Smooth muscle cell of the brain vasculature (primary cell): ENCODE measurements around the gene SLC39A2.
"Not testable (repeated sequence)": the region's sequence is repeated elsewhere in the genome, so short reads cannot be mapped to it uniquely, and the experiment has no call there.

ENCODE experiments used
- DNase-seq: peaks from one replicate; pipeline ENCODE4 v3.0.0-alpha.2; 2012; ENCODE audit warnings: low read depth, low spot score

The SLC39A2 gene

DNA sequence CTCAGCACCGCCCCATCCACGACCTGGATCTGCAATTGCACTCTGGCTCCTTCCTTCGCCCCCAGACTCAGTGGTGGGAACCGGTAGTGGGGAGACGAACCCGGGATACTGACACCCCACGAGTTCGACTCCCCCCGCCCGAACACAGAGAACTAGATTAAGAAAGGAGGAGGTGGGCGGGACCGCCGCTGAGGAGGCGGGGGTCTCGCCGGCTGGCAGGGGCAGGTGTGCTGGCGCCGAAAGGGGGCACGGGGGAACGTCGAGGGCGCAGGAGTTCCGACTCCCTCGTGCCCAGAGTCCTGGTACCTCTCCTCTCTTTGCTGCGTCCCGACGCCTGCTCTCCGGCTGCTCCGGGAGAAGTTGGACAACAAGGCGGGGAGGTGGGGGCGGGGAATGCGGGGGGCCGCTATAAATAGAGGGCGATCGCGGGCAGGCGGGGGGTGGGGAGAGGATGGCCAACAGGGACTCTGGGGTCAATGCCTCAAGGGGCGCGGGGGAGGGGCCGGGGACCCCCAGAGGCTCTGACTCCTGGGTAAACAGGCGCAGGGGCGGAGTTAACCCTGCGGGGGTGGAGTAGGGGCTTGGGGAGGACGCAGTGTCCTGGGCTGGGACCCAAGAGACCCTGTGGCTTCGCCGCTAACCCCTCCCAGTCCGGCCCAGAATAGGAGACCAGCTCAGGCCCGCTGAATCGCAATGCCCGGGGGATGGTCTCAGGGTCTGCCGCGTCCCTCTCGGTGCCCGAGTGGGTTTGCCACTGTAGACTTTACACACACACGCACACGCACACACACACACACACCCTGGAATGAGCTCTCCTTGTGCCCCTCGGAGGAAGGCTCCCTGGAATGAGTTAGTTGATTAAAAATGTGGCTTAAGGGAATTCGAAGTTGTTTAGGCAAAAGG is 26.5 kb downstream of the SLC39A2 start:
- DNase-seq = no peak

DNA sequence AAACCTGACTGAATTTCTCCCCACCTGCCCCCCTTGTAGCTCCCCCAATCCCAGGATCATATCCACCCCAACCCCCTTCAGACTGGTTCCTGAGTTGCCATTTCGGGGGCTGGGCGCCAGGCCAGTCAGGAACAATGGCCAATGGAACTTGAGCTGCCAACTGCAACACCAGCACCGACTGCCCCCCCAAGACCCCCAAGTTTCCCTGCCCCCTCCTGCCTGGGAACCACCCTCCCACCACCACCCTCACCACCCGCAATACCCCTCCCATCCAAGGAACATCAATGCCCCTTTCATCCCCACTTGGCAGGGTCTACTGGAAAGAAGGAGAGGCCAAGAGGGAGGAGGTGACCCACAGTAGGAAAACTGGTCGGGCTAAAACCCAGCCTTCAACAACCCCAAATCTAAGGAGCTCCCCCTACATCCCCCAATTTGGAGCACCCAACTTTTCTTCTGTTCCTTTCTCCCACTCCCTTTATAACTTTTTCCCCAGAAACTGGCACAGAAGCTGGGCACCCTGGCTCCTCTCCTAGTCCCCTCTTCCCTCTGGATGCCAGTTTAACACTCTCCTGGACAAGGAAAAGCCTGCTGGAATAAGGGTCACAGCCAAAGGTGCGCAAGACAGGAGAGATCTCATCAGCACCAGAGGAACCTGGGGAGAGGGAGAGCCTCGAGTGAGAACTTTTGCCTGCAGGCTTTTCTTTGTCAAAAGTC is 27.3 kb downstream of the SLC39A2 start:
- DNase-seq = no peak

DNA sequence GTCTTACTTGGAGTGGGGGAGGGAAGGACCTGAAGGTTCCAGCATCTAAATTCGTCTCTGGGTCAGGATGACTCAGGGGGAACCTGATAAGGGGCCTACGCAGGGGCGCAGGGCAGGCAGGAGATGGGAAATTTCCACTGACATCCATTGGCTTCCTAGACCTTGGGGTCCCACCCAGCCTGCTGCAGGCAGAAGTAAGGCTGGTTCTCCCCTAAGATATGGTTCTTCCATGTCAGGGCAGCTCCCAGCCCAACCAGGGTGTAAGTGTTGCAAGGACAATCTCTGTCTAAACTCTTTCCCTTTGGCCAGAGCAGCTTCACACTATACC is 27.9 kb downstream of the SLC39A2 start:
- DNase-seq = no peak

GRCh38 chr14:21029917-21030316 is 30.8 kb downstream of the SLC39A2 start, which contains the start of gene TPPP2:
TSS of gene TPPP2 (plus strand) at chr14:21030217. CDS start at chr14:21030582, 365 bp downstream.
- DNase-seq = no peak

- DNase-seq = no peak
Measured at GRCh38 chr14:21030531-21030930, 31.4 kb downstream of the SLC39A2 start.

- DNase-seq = no peak
Measured at GRCh38 chr14:21032326-21033132, 33.4 kb downstream of the SLC39A2 start.

DNA sequence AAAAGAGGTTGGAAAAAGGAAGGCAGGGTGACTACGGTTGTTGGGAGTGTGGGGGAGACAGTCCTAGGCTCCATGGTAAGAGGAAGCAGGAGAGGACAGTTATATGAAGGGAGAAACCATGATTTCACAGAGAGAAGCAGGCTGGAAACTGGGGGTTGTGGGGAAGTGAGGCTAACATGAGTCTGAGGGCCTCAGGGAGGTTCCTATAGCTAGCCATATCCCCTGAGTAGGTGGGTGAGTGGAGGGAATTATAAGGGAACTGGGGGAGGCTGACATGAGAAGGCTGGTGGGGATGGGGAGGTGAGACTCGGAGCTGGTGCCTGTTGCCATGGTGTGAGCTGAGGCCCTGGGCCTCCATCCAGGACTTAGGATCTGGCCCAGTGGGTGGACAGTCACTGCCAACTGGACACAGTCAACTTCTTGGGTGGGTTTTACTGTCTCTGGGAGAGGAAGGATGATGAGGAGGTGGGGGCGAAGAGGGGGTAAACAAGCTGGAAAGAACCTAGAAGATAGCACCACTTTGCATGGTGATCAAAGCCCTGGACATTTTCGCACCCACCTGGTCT is 34.1 kb downstream of the SLC39A2 start:
- DNase-seq = no peak

GRCh38 chr14:21034707-21035106 is 35.6 kb downstream of the SLC39A2 start, which contains the start of gene RNASE13:
TSS of gene RNASE13 (minus strand) at chr14:21034807. CDS start at chr14:21034288, 519 bp downstream.
- no peak for DNase-seq

GRCh38 chr14:21036751-21037150 is 37.7 kb downstream of the SLC39A2 start:
- no peak for DNase-seq

GRCh38 chr14:21037156-21037555 is 38.1 kb downstream of the SLC39A2 start:
- no peak for DNase-seq

GRCh38 chr14:21038441-21039422 is 39.6 kb downstream of the SLC39A2 start:
- no peak for DNase-seq

GRCh38 chr14:21039585-21040369 is 40.7 kb downstream of the SLC39A2 start:
- no peak for DNase-seq

GRCh38 chr14:21040370-21040925 is 41.4 kb downstream of the SLC39A2 start:
- DNase-seq = no peak

DNA sequence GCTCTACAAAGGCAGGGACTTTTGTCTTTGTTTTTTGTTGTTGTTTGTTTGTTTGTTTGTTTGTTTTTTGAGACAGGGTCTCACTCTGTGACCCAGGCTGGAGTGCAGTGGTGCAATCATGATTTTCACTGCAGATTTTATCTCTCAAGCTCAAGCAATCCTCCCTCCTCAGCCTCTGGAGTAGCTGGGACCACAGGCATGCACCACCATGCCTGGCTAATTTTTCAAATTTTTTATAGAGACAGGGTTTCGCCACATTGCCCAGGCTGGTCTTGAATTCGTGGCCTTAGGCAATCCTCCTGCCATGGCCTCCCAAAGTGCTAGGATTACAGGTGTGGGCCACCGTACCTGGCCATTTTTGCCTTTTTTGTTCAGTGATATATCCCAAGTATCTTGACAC is 41.8 kb downstream of the SLC39A2 start:
- not testable (repeated sequence) for DNase-seq

DNA sequence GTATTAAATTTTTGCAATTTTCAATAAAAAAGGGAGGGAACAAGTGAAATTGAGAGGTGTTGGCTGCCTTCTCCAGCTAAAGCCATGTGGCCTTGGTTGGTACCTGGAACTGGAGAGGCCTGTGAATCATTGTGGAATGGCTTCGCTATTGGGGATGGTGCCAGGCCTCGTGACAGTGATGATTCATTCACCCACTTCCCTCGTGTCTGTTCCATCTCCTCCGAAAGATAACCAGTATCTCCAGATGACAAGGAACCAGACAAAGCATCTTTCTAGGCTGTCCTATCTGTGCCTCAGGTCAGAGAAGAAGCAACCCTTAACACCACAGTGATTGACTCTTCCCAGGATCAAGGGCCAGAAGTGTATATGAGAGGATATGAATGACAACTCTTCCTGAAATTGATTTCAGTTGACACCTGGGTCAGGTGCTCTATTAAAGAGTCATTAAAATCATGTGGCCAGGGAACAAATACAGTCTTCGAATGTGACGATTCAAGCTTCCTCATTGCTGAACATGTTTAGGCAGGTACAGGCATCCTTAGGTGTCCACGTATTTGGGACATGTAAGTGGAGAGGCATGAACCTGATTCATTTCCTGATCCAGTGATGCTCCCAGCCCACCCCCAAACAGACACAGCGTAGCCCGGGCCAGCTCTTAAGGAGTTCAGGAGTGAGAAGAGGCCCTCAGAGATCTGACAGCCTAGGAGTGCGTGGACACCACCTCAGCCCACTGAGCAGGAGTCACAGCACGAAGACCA is 42.8 kb downstream of the SLC39A2 start, which contains the start of gene RNASE7:
RNASE7 (plus strand) TSS at position 687 of the 758 bp plus-strand sequence. CDS start 631 bp downstream, outside the sequence.
- DNase-seq = no peak

DNA sequence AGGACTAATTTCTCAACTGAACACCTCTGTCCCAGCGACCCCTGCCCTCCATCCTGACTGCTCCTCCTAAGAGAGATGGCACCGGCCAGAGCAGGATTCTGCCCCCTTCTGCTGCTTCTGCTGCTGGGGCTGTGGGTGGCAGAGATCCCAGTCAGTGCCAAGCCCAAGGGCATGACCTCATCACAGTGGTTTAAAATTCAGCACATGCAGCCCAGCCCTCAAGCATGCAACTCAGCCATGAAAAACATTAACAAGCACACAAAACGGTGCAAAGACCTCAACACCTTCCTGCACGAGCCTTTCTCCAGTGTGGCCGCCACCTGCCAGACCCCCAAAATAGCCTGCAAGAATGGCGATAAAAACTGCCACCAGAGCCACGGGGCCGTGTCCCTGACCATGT is 43.8 kb downstream of the SLC39A2 start:
- no peak for DNase-seq

- no peak for DNase-seq
Measured at GRCh38 chr14:21043387-21043973, 44.4 kb downstream of the SLC39A2 start.
